Muscle layer of duodenum (tissue), 2 donors: ENCODE data around the gene LBX1.

Source experiments
- H3K27ac ChIP-seq: one replicate; pipeline ENCODE4 v1.7.0; 2013; ENCODE audit warnings: mild to moderate bottlenecking, low read length
- H3K27me3 ChIP-seq: one replicate; pipeline ENCODE4 v1.7.0; 2013; ENCODE audit warnings: low read depth, mild to moderate bottlenecking, control low read depth, low read length
- H3K36me3 ChIP-seq, 2 donors: one replicate each; pipeline ENCODE4 v1.7.0; 2013; ENCODE audit warnings: low read length in 2 of 2, control low read depth in 1 of 2, mild to moderate bottlenecking in 1 of 2; ENCODE audit not compliant: insufficient read depth in 2 of 2, control insufficient read depth in 1 of 2
- H3K4me1 ChIP-seq, 2 donors: one replicate each; pipeline ENCODE4 v1.7.0; 2013; ENCODE audit warnings: low read length in 2 of 2, mild to moderate bottlenecking in 2 of 2, control low read depth in 1 of 2, moderate library complexity in 1 of 2; ENCODE audit not compliant: insufficient read depth in 2 of 2, control insufficient read depth in 1 of 2
- H3K4me3 ChIP-seq, 2 donors: one replicate each; pipeline ENCODE4 v1.7.0; 2013; ENCODE audit warnings: low read length in 2 of 2, low read depth in 1 of 2, mild to moderate bottlenecking in 1 of 2
- H3K9me3 ChIP-seq, 2 donors: one replicate each; pipeline ENCODE4 v1.7.0; 2013; ENCODE audit warnings: low read length in 2 of 2, control low read depth in 1 of 2, mild to moderate bottlenecking in 1 of 2; ENCODE audit not compliant: control insufficient read depth in 1 of 2
- donor health status: healthy.

LBX1 gene

GRCh38 chr10:101183458-101184183 lies 45.6 kb downstream of the LBX1 start:
- H3K36me3 ChIP-seq = no peaks in the 10 kb centered on the region
- no peak overlapping the region for H3K4me3 ChIP-seq
- H3K4me1 ChIP-seq = no peaks in the 10 kb centered on the region
- no peaks in the 10 kb centered on the region for H3K9me3 ChIP-seq
- no peak overlapping the region for H3K27ac ChIP-seq
- no peaks in the 10 kb centered on the region for H3K27me3 ChIP-seq

GRCh38 chr10:101182936-101183335 lies 46.3 kb downstream of the LBX1 start:
- no peak overlapping the region for H3K4me3 ChIP-seq
- H3K9me3 ChIP-seq = no peaks in the 10 kb centered on the region
- no peaks in the 10 kb centered on the region for H3K4me1 ChIP-seq
- no peaks in the 10 kb centered on the region for H3K36me3 ChIP-seq
- H3K27me3 ChIP-seq = no peaks in the 10 kb centered on the region
- no peak overlapping the region for H3K27ac ChIP-seq
